Hematopoietic multipotent progenitor cell treated with erythropoietin and hydrocortisone succinate and interleukin-3 and kit ligand, for 4 days (in vitro differentiated cells): ENCODE results near the gene USP17L19.
"Not testable (repeated sequence)": the region's sequence is repeated elsewhere in the genome, so short reads cannot be mapped to it uniquely, and the experiment has no call there.

ENCODE experiments used
- DNase-seq: peaks from one replicate; pipeline ENCODE4 v3.0.0-alpha.2; 2015

Gene USP17L19, protein sequence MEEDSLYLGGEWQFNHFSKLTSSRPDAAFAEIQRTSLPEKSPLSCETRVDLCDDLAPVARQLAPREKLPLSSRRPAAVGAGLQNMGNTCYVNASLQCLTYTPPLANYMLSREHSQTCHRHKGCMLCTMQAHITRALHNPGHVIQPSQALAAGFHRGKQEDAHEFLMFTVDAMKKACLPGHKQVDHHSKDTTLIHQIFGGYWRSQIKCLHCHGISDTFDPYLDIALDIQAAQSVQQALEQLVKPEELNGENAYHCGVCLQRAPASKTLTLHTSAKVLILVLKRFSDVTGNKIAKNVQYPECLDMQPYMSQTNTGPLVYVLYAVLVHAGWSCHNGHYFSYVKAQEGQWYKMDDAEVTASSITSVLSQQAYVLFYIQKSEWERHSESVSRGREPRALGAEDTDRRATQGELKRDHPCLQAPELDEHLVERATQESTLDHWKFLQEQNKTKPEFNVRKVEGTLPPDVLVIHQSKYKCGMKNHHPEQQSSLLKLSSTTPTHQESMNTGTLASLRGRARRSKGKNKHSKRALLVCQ

DNA sequence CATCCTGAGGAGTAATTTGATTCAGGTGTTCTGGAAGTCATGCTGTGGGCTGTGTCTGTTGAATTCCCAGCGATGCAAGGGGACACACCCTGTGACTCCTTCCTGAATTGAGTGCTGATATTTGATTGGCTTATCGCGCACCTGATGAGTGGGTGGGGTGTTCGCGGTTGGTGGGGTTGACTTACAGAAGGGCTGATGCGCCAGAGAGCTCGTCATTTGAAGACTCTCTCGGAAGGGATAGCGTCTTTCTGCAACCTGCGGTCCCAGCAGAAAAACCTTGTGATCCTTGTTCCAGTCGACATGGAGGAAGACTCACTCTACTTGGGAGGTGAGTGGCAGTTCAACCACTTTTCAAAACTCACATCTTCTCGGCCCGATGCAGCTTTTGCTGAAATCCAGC lies at the start of gene USP17L19:
Gene USP17L19, plus strand, starts transcription at position 301 of the 400 bp plus-strand sequence. Its CDS starts 0 bp downstream, at position 301.
- not testable (repeated sequence) for DNase-seq

GRCh38 chr4:9210357-9210756 lies 42.8 kb upstream of the USP17L19 start, which contains the start of gene USP17L10:
Gene USP17L10 (plus strand): TSS chr4:9210657. CDS start chr4:9210657, 0 bp downstream.
- DNase-seq: not testable (repeated sequence)

DNA sequence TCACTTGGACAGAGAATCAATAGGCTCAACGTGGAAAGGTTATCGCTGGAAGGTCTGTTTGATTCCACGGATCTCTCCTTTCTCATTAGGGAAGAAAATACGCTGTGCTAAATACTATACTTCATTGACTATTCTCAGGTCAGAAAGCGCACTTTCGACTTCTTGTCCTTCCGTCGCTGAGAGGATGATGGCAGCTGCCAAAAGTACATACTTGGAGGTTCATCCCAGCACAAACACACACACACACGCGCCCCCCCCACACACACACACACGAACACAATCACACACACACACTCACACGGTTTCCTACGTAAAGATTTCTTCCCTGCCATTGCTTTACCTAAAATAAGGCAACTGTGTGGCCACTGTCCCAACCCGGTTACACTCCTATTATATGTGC lies 38.5 kb upstream of the USP17L19 start:
- not testable (repeated sequence) for DNase-seq

DNA sequence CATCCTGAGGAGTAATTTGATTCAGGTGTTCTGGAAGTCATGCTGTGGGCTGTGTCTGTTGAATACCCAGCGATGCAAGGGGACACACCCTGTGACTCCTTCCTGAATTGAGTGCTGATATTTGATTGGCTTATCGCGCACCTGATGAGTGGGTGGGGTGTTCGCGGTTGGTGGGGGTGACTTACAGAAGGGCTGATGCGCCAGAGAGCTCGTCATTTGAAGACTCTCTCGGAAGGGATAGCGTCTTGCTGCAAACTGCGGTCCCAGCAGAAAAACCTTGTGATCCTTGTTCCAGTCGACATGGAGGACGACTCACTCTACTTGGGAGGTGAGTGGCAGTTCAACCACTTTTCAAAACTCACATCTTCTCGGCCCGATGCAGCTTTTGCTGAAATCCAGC lies 38.1 kb upstream of the USP17L19 start, which contains the start of gene USP17L11:
Gene USP17L11, plus strand, starts transcription at position 301 of the 400 bp plus-strand sequence. Its CDS starts 0 bp downstream, at position 301.
- DNase-seq: not testable (repeated sequence)

- not testable (repeated sequence) for DNase-seq
Observed at GRCh38 chr4:9219852-9220251, 33.3 kb upstream of the USP17L19 start, which contains the start of gene USP17L12. Gene USP17L12 (plus strand): TSS chr4:9220152. CDS start chr4:9220152, 0 bp downstream.

- DNase-seq: not testable (repeated sequence)
Observed at GRCh38 chr4:9224596-9224995, 28.6 kb upstream of the USP17L19 start, which contains the start of gene USP17L13. Gene USP17L13 (plus strand): TSS chr4:9224896. CDS start chr4:9224896, 0 bp downstream.

- not testable (repeated sequence) for DNase-seq
Observed at GRCh38 chr4:9230249-9230648, 22.9 kb upstream of the USP17L19 start.

DNA sequence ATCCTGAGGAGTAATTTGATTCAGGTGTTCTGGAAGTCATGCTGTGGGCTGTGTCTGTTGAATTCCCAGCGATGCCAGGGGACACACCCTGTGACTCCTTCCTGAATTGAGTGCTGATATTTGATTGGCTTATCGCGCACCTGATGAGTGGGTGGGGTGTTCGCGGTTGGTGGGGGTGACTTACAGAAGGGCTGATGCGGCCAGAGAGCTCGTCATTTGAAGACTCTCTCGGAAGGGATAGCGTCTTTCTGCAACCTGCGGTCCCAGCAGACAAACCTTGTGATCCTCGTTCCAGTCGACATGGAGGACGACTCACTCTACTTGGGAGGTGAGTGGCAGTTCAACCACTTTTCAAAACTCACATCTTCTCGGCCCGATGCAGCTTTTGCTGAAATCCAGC lies 19.1 kb upstream of the USP17L19 start, which contains the start of gene USP17L15:
Gene USP17L15, plus strand, starts transcription at position 301 of the 400 bp plus-strand sequence. Its CDS starts 0 bp downstream, at position 301.
- DNase-seq: not testable (repeated sequence)

DNA sequence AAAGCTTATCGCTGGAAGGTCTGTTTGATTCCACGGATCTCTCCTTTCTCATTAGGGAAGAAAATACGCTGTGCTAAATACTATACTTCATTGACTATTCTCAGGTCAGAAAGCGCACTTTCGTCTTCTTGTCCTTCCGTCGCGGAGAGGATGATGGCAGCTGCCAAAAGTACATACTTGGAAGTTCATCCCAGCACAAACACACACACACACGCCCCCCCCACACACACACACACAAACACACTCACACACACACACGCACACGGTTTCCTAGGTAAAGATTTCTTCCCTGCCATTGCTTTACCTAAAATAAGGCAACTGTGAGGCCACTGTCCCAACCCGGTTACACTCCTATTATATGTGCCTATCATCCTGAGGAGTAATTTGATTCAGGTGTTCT lies 14.7 kb upstream of the USP17L19 start:
- not testable (repeated sequence) for DNase-seq

GRCh38 chr4:9243579-9243978 lies 9.6 kb upstream of the USP17L19 start, which contains the start of gene USP17L17:
Gene USP17L17 (plus strand): TSS chr4:9243879. CDS start chr4:9243879, 0 bp downstream.
- not testable (repeated sequence) for DNase-seq

- peak; percentile 0 for DNase-seq
Observed at GRCh38 chr4:9247953-9248680, 5.1 kb upstream of the USP17L19 start, which contains the start of gene USP17L18. Gene USP17L18 (plus strand): TSS chr4:9248630. CDS start chr4:9248630, 0 bp downstream.

DNA sequence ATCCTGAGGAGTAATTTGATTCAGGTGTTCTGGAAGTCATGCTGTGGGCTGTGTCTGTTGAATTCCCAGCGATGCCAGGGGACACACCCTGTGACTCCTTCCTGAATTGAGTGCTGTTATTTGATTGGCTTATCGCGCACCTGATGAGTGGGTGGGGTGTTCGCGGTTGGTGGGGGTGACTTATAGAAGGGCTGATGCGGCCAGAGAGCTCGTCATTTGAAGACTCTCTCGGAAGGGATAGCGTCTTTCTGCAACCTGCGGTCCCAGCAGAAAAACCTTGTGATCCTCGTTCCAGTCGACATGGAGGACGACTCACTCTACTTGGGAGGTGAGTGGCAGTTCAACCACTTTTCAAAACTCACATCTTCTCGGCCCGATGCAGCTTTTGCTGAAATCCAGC lies 4.6 kb downstream of the USP17L19 start, which contains the start of gene USP17L20:
Gene USP17L20, plus strand, starts transcription at position 301 of the 400 bp plus-strand sequence. Its CDS starts 0 bp downstream, at position 301.
- not testable (repeated sequence) for DNase-seq

- not testable (repeated sequence) for DNase-seq
Observed at GRCh38 chr4:9262572-9262971, 9.4 kb downstream of the USP17L19 start, which contains the start of gene USP17L21. Gene USP17L21 (plus strand): TSS chr4:9262872. CDS start chr4:9262872, 0 bp downstream.

GRCh38 chr4:9267319-9267718 lies 14.1 kb downstream of the USP17L19 start, which contains the start of gene USP17L22:
Gene USP17L22 (plus strand): TSS chr4:9267619. CDS start chr4:9267619, 0 bp downstream.
- DNase-seq: not testable (repeated sequence)

- DNase-seq: not testable (repeated sequence)
Observed at GRCh38 chr4:9271719-9272118, 18.5 kb downstream of the USP17L19 start.
